ENCODE results near the gene BACH2. TPM values are rescaled to one million over a fixed set of nuclear protein-coding genes. Genes with fewer than 3 reads are reported as not detected.
"Not testable (repeated sequence)": the region's sequence is repeated elsewhere in the genome, so short reads cannot be mapped to it uniquely, and the experiment has no call there.

BACH2 gene
- polyA plus RNA-seq (ENCODE audit: insufficient read length): 11.4 TPM
- long read RNA-seq, donor 1, full-length matches to known transcripts: 1 of 1 reads
- long read RNA-seq, donor 1, partial matches to known transcripts: 0 of 1 reads
- long read RNA-seq, donor 1, other reads (novel, unspliced or antisense): 0 of 1 reads
- long read RNA-seq, donor 2: 0 reads
- long read RNA-seq, donor 3: 0 reads
- long read RNA-seq, donor 4: 0 reads
- long read RNA-seq, donor 5: 0 reads
- long read RNA-seq, donor 6, full-length matches to known transcripts: 1 of 1 reads
- long read RNA-seq, donor 6, partial matches to known transcripts: 0 of 1 reads
- long read RNA-seq, donor 6, other reads (novel, unspliced or antisense): 0 of 1 reads
- long read RNA-seq, donor 7, full-length matches to known transcripts: 1 of 1 reads
- long read RNA-seq, donor 7, partial matches to known transcripts: 0 of 1 reads
- long read RNA-seq, donor 7, other reads (novel, unspliced or antisense): 0 of 1 reads
- long read RNA-seq, donor 8: 0 reads

DNA sequence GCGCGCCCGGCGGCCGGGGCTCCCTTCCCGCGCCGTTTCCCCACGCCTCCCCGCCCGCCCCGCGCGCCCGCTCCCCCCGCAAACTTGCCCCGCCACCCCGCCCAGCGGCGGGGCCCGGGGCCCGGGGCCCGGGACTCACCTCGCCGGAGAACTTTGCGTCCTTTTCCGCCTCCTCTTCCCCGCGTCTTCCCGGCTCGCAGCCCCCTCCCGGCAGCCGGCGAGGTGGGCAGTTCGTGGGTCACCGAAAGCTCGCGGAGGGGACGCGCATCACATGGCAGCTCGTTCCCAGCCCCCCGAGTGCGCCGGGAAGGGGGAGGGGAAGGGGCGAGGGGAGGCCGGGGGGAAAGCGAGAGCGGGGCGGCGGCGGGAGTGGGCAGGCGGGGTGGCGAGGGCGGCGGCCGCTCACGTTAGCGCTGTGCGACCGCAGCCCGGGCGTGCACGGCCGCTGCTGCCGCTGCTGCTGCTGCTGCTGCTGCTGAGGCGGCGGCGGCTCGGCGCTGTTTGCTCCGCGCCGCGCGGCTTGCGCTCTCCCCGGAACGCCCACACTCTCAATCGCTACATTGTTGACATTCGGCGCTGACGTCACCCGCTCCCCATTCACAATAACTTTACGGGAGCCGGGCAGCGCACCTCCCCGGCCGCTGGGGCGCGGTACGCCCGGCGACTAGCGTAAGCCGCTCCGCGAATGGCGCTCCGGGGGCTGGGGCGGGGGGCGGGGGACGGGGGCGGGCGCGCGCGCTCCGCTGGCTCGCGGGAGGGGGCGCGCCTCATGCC lies at the start of gene BACH2:
Gene BACH2 (minus strand): TSS at position 503 of the 774 bp plus-strand sequence. CDS start 287,999 bp downstream, outside the sequence.
- DNase-seq: peak; percentile 92

DNA sequence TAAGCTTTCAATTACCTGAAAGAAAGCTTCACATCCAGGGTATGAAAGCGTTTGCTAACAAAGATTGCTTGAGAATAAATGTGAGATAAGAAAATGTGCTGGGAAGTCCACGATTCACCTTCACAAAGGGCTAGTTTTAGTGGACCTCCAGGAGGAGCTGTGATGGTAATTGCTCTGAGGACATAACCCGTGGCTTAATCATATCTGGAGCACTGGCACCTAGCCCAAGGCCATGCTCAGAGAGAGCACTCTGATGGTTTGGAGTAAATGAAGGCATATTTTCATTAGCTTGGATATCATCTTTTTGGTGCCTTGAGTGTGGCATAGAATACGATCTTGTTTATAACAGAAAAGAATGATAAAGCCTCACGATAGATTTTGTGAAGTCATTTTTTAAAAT lies 46.9 kb upstream of the BACH2 start:
- no peak for DNase-seq

DNA sequence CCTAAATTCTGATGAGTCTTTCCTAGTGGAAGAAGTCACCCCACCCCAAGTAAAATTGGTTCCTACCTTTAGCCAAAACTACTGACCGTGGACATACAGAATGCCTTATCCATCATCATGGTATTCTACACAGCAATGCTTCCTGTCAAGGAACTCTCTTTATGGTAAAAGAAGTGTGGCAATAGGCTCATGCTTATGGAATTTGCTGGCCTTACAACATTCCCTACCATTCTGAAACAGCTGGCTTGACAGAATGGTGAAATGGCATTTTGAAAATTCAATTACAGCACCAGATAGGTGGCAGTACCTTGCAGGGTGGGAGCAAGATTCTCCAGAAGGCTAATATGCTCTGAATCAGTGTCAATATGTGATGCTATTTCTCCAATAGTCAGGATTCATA lies 41.8 kb upstream of the BACH2 start:
- no peak for DNase-seq

DNA sequence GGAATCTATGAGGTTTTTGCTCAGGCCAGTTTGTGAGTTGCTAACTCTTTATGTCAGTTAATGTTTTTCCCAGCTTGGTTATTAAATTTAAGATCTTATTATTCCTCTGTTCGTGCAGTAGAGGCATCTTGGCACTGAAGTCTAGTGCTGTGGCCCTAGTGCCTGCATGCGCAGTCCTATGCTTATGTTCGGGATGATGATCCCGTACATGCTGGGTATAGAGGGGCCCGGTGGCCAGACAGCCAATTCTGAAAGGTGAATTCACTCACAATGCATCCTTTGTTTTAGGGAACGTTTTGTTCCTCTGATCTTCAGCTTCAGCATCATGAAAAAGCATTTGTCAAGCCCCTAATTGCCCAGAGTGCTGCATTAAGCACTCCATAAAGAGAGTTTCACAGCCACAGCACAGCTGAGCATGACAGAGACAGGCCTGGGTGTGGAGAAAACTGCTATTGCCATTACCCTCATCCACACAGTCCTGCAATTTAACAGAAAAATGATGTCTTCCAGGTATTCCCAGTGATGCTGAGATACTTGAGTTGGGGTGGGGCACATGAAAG lies 39.8 kb upstream of the BACH2 start:
- no peak for DNase-seq

DNA sequence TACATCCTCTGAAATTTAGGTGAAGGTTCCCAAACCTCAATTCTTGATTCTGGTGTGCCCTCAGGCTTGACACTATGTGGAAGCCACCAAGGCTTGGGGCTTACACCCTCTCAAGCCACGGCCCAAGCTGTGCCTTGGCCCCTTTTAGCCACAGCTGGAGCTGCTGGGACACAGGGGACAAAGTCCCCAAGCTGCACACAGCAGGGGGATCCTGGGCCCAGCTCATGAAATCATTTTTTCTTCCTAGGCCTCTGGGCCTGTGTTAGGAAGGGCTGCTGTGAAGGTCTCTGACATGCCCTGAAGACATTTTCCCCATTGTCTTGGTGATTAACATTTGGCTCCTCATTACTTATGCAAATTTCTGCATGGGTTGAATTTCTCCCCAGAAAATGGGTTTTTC lies 37.3 kb upstream of the BACH2 start:
- no peak for DNase-seq

DNA sequence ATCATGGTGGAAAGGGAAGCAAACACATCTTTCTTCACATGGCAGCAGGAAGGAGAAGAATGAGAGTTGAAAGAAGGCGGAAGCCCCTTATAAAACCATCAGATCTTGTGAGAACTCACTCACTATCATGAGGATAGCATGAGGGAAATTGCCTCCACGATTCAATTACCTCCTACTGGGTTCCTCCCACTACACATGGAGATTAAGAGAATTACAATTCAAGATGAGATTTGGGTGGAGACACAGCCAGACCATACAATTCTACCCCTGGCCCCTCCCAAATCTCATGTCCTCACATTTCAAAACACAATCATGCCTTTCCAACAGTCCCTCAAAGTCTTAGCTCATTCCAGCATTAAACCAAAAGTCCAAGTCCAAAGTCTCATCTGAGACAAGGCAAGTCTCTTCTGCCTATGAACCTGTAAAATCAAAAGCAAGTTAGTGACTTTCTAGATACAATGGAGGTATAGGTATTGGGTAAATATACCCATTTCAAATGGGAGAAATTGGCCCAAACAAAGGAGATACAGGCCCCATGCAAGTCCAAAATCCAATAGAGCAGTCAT lies 36.4 kb upstream of the BACH2 start:
- not testable (repeated sequence) for DNase-seq

DNA sequence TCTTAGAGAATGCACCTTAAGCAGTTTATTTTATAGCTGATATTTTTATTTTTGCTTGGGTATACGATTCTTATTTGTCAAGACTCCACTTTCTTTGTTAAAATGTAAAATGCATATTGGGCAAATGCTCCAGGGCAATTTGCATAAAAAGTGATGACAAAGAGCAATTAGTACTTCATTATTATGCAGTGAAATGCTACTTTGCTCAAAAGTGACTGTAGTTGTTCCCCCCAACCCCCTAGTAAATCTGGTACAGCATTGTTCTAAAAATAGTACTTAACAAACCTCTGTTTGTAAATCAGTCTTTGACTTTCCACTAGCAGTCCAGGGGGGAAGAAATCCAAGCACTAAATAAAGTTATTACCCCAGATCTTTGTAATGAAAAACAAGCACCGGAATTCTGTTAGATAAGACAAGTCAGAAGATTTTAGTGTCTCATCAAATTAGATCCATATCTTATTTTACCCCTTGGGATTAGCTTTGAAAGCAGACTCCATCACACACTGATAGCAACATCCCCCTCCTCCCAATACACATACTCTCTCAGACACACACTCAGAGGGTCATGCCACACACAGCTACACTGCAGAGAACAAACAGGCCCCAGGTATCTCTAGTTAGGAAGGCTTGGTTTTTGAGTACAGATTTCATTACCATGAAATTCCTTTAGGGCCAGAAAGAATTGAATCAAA lies 32.9 kb upstream of the BACH2 start:
- no peak for DNase-seq

DNA sequence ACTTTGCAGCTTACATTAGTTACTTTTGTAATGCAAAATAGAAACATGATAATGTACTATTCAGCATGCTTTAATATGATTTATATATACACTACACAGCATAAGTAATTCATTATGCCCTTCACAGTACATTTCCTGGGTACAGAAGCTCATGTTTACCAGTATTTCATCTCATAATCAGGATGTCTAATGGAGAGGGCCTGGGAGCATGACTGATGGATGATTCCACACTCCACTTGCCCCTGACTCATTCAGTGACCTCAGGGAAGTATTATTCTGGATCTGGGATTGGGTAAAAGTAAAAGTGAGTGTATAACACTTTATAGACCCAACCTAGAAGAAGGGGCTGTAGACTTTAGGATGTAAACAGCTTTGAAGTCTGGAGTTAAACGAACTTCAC lies 31.4 kb upstream of the BACH2 start:
- no peak for DNase-seq

DNA sequence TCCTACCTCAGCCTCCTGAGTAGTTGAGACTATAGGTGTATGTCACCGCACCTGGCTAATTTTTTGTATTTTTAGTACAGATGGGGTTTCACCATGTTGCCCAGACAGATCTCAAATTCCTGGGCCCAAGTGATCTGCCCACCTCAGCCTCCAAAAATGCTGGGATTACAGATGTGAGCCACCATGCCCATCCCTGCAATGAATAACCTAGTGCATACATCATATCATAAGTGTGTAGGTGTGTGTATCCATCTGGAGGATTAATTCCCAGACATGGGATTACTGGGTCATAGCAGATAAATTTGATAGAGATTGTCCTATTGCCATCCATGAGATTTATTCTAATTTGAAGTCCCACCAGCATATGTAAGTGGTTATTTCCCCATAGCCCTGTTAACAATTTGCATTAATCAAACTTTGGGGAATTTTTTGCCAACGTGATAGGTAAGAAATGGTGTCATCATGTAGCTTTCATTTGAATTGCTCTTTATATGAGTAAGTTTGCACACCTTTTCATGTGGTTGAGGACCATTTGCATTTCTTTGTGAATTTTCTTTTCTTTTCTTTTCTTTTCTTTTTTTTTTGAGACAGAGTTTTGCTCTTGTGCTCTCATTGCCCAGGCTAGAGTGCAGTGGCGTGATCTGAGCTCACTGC lies 29.9 kb upstream of the BACH2 start:
- no peak for DNase-seq

DNA sequence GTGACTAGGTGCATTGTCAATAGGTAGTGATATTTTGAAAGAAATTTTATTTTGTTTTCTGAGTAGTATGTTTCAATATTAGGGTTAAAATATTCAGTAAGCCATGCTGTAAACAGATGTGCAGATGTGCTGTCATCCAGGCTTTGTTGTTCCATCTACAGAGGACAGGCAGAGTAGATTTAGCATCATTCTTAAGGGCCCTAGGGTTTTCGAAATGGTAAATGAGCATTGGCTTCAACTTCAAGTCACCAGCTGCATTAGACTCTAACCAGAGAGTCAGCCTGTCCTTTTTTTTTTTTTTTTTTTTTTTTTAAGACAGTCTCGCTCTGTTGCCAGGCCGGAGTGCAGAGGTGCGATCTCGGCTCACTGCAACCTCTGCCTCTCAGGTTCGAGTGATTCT lies 27.1 kb upstream of the BACH2 start:
- DNase-seq: no peak

DNA sequence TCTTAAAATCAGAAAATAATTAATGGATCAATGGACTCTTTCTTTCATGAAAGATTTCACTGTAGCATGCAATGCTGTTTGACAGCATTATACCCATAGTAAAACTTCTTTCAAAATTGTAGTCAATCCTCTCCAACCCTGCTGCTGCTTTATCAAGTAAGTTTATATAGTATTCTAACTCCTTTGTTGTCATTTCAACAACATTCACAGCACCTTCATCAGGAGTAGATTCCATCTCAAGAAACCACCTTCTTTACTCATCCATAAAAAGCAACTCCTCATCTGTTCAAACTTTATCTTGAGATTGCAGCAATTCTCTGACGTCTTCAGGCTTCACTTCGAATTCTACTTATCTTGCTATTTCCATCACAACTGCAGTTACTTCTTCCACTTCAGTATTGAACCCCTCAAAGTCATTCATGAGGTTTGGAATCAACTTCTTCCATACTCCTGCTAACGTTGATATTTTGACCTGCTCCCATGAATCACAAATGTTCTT lies 26.4 kb upstream of the BACH2 start:
- no peak for DNase-seq

DNA sequence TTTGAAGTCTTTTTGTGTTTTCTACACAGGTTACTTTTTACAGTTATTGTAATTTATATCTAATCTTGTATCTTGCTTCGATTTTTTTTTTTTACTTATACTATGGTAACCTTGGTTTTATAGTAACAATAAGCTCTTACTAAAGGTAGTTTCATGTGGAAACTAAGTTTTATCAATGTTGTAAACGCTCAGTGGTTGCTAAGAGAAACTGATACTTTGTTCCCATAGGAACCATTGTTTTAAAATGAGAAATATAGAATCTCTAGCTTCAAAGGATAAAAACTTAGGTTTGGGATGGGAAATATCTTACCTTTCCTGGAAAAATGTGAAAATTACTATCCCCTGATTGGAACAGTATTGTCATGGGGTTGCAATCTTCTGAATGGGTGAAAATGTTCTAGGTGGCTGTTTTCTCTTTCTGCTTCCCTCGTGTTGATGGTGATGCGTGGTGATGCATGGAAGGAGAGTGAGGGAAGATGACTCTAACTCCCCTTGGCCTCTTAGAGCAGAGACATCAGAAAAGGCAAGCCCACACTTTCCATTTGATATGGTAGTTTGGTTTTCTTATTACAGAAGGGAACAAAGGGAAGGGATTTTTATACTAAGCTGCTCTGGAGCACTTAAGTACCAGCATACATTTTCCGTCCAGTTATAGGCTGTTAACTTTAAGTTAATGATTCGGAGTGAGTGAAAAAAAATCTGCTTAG lies 23.5 kb upstream of the BACH2 start:
- no peak for DNase-seq

DNA sequence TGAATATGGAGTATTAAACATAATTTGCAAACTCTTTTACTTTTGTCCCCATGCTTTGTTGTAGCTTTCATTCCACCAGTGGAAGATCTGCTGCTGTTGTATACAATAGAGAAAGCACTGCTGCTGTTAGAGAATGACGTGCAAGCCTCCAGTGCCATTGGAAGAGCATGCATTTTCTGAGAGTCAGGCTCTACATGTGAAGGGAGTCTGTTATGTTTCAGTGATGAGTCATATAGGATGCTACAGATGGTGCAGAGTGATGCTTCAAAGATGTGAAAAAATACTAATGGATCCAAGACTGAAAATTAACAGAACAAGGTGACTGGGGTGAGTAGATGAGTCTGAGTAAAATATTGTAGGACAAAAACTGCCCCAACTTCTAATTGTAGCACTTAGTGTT lies 22.4 kb upstream of the BACH2 start:
- DNase-seq: no peak

DNA sequence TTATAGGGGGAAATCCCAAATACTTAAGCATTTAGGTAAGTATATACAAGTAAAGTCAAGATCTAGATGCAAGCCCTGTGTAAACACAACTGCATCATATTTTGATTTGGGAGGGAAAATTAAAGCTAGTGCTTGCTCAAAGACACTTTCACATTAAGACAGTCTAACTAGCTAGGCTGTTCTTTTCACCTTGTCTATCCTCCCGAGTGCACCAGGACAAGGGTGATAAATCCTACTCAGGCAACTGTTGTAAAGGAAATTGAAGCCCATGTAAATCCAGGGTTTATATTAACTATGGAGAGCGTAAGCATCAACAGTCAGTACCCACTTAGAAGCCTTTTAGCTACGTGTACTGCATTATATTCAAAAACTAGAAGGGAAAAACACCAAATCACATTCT lies 19.3 kb upstream of the BACH2 start:
- no peak for DNase-seq

DNA sequence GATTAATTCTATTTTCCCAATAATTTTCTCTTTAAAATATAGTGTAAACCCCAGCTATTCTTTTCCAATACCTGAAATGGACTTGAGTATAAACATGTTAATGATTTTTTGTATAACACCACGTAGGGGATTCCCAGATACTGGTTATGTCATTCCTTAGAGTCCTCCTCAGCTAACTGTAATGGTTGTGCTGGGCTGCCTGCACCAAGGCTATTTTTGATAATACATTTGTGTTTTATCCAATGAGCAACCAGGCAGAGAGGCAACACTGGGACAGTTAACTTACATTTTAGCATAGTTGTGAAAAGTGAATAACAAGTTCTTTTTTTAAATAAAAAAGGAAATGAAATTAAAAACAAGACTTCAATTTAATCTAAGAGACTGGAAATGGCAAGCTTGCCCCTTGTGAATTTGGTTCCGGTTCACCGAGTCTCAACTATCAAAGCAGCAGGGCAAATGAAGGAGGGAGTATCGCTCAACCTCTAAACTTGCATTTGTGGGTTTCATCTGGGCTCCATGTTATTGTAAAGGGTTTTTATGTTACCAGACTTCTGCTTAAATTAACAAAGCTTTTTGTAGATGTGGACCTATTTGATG lies 18.8 kb upstream of the BACH2 start:
- no peak for DNase-seq

DNA sequence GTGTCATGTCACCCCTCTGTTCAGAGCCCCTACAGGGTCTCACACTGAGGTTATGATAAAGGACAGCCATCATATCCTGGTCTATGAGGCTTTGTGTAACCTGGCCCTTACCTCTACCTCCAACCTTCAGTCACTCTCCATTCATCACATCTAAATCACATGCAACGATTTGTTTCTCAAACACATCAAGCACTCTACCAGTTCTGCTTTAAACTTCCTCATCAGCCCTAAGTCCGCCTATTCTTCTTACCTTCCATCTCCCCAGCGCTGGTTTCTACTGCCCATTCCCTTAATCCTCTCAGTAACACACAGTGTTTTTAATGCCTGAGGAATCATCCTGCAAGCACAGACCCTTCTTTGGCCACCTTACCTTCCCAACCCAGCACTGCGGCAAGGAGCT lies 17.9 kb upstream of the BACH2 start:
- no peak for DNase-seq

DNA sequence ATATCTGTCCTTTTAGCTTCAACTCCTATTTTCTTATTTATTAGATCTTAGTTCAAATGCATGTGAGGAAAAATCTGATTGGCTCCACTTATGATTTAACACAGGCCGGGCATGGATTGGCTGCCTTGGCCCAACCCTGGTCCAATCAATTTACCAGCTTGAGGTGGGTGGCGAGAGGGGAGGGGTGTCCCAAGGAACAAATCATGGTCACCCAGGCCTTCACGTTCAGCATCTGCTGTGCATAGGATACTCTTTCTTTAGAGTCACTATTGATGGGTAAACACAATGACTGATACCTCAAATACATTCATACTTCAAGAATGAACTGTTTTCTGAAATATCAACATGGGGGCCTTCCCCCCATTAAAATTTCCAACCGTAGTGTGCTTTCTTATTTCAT lies 14.9 kb upstream of the BACH2 start:
- no peak for DNase-seq

DNA sequence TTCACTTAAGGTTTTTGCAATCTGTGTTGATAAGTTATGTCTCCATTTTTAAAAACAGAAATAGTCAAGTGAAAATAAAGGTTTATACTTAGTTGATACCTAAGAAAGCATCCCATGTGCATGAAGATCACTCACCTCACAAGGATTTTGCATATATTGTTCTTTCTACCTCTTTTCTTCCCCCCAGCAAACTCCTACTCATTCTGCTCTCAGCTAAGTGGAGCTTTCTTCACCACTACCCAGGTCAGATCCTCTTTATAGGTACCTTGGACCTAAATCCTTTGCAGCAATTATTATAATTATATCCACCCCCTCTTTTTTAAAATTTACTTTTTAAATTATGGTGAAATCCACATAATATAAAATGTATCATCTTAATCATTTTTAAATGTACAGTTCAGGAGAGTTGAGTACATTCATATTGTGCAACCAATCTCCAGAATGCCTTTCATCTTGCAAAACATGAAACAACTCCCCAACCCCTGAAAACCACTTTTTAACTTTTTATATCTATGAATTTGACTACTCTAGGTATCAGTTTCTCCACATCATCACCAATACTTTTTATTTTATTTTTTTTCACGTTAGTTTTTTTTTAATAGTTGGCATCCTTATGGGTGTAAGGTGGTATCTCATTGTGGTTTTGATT lies 9.3 kb upstream of the BACH2 start:
- DNase-seq: no peak

DNA sequence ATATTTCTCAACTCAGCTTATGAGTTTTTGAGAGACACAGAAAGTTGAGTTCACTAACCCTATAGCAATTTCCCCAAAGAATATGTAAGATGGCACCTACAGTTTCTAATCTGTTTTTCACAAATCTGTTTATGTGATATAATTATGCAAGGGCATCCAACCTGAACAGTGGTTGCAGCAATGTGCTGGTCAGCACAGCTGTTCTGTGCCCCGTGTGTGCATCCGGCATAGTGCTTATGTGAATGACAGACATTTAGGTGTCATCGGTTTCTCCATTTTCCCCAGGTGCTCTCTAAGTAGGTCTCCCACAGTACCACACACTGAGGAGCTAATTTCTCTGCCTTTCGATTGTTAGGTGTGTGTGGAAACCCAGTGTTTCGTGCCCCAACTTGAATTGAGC lies 7.7 kb upstream of the BACH2 start:
- DNase-seq: no peak

DNA sequence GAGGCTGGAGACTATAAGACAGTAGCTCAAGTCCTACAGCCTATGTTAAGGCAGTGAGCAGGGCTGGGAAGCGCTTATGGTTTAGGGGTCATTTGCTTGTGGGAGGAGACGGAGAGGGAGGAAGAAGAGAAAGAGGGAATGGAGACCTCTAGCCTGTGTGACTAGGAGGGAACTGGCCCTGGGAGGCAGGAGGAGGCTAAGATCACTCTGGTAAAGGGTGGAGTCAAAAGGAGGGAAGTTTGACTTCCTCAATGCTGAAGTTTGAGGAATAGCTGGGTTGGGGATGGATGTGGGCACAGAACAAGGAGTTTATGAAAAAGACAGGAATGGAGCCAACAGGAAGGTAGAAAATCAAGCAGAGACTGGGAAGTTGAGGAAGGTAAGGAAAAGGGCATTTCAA lies 6.4 kb upstream of the BACH2 start:
- no peak for DNase-seq

Data from left kidney (tissue), 8 donors.